Breast epithelium (tissue), 4 donors: ENCODE results near the gene RNF126. TPM values are rescaled to one million over a fixed set of nuclear protein-coding genes. Genes with fewer than 3 reads are reported as not detected.

ENCODE experiments used
- DNase-seq, 2 donors: peaks; one replicate each; pipeline ENCODE4 v3.0.0-alpha.2; 2019; ENCODE audit warnings: low spot score in 2 of 2
- H3K27ac ChIP-seq, 2 donors: fragments of 200-600 bp; sonication (generic) in 1 of 2; one replicate each; pipeline ENCODE4 v1.5.1; 2016 to 2019; ENCODE audit warnings: mild to moderate bottlenecking in 1 of 2
- H3K27me3 ChIP-seq, 2 donors: fragments of 200-600 bp; sonication (generic) in 1 of 2; one replicate each; pipeline versions ENCODE4 v1.5.1 to v1.6.0; 2017 to 2019; ENCODE audit warnings: control low read depth in 1 of 2, mild to moderate bottlenecking in 1 of 2
- H3K36me3 ChIP-seq: fragments of 200-600 bp; one replicate; pipeline ENCODE4 v1.5.1; 2019
- H3K4me1 ChIP-seq, 2 donors: fragments of 200-600 bp; sonication (generic); one replicate each; pipeline ENCODE4 v1.5.1; 2016 to 2019; ENCODE audit warnings: control low read depth in 1 of 2
- H3K4me3 ChIP-seq, 3 donors: fragments of 200-600 bp; sonication (generic); 1 replicate in 2 of 3; 2 replicates in 1 of 3; pipeline ENCODE4 v1.5.1; 2016 to 2019; ENCODE audit warnings: mild to moderate bottlenecking in 3 of 3, moderate library complexity in 2 of 3
- H3K9me3 ChIP-seq, 2 donors: fragments of 200-600 bp; sonication (generic) in 1 of 2; one replicate each; pipeline ENCODE4 v1.5.1; 2016 to 2019; ENCODE audit warnings: control low read depth in 1 of 2
- CTCF ChIP-seq, 3 donors: fragments of 450-650 bp; IDR thresholded peaks; one replicate each; pipeline ENCODE4 v1.5.1; 2016 to 2017; ENCODE audit warnings: antibody characterized with exemption in 3 of 3, mild to moderate bottlenecking in 3 of 3, moderate library complexity in 3 of 3
- POLR2A ChIP-seq: fragments of 450-650 bp; IDR thresholded peaks from one replicate; pipeline ENCODE4 v1.6.1; 2016; ENCODE audit warnings: antibody characterized with exemption, mild to moderate bottlenecking, moderate library complexity
- POLR2AphosphoS5 ChIP-seq, 3 donors: sonication (generic); formaldehyde crosslinking; IDR thresholded peaks; one replicate each; pipeline ENCODE4 v1.6.1; 2017; ENCODE audit warnings: antibody characterized with exemption in 3 of 3
- intact Hi-C: fragments of 100-400 bp; cut with DNase I; formaldehyde crosslinking; loops from one replicate; pipeline ENCODE4 v1.15.1; 2023; ENCODE audit warnings: low total_unique reads
- total RNA-seq, 3 donors: library from RNA; depleted of rRNA; stranded (reverse); fragments of >200 nt; gene quantifications; one replicate each; pipeline ENCODE4 v1.1.0, GENCODE V29; 2016

Gene RNF126
- total RNA-seq, 3 donors from 2014 or later: 41.1 to 46.5 (median 46.2) TPM

GRCh38 chr19:613732-614567, 49.1 kb downstream of the RNF126 start:
- Histone ChIP-seq H3K4me1 (peaks cover 0 to 6% of the 10 kb centered on the region in 2 donors), H3K27me3 (no peaks in the 10 kb centered on the region), H3K36me3 (no peaks in the 10 kb centered on the region), H3K27ac (no peak overlapping the region), H3K9me3 (no peaks in the 10 kb centered on the region), H3K4me3 (no peak overlapping the region)
- DNase-seq: no peak
- intact Hi-C loops: no loop called here
- TF ChIP-seq CTCF (IDR thresholded peaks at IDR 0.05) (no peak), POLR2AphosphoS5 (IDR thresholded peaks at IDR 0.05) (no peak), POLR2A (no peak)

- intact Hi-C loops: no loop called here
- Histone ChIP-seq H3K4me1 (peaks cover 0 to 6% of the 10 kb centered on the region in 2 donors), H3K4me3 (no peak overlapping the region), H3K27me3 (no peaks in the 10 kb centered on the region), H3K9me3 (no peaks in the 10 kb centered on the region), H3K36me3 (no peaks in the 10 kb centered on the region), H3K27ac (no peak overlapping the region)
- no peak for DNase-seq
- TF ChIP-seq CTCF (IDR thresholded peaks at IDR 0.05) (no peak), POLR2AphosphoS5 (IDR thresholded peaks at IDR 0.05) (no peak), POLR2A (no peak)
These were observed 50.1 kb downstream of the RNF126 start for GRCh38 chr19:612941-613340.

GRCh38 chr19:611481-611868, 51.5 kb downstream of the RNF126 start:
- DNase-seq: no peak
- Histone ChIP-seq H3K36me3 (no peaks in the 10 kb centered on the region), H3K4me3 (no peak overlapping the region), H3K27me3 (no peaks in the 10 kb centered on the region), H3K4me1 (peaks cover 0 to 6% of the 10 kb centered on the region in 2 donors), H3K9me3 (no peaks in the 10 kb centered on the region), H3K27ac (peak overlapping the region in 1 of 2 donors; percentile 68)
- intact Hi-C loops: no loop called here
- TF ChIP-seq CTCF (IDR thresholded peaks at IDR 0.05): no peak
- TF ChIP-seq POLR2AphosphoS5 (IDR thresholded peaks at IDR 0.05): no peak
- TF ChIP-seq POLR2A: no peak

- Histone ChIP-seq H3K36me3 (no peaks in the 10 kb centered on the region), H3K9me3 (no peaks in the 10 kb centered on the region), H3K4me1 (peaks cover 0 to 6% of the 10 kb centered on the region in 2 donors), H3K27ac (peak overlapping the region in 1 of 2 donors; percentile 68), H3K4me3 (peak overlapping the region; percentile 19 to 61 (median 39)), H3K27me3 (no peaks in the 10 kb centered on the region)
- DNase-seq: no peak
- intact Hi-C loops: no loop called here
- TF ChIP-seq POLR2AphosphoS5 (IDR thresholded peaks at IDR 0.05) (no peak), CTCF (IDR thresholded peaks at IDR 0.05) (no peak), POLR2A (no peak)
These were observed 52.1 kb downstream of the RNF126 start for GRCh38 chr19:610801-611480.
